ENCODE data around the gene TMEM183A.

The TMEM183A gene

GRCh38 chr1:203051841-203052324, 44.7 kb downstream of the TMEM183A start:
- H3K27ac ChIP-seq (ENCODE audit: low read depth, low read length) = no peak overlapping the region
- no peak overlapping the region for H3K9ac ChIP-seq (ENCODE audit: low read length)
- H3K36me3 ChIP-seq (ENCODE audit: insufficient read depth, low read length) = no peaks in the 10 kb centered on the region
- H3K27me3 ChIP-seq (ENCODE audit: control insufficient read depth in 1 of 2, insufficient read depth in 2 of 2, low read length in 2 of 2) = no peaks in the 10 kb centered on the region
- no peak overlapping the region for H3K4me3 ChIP-seq (ENCODE audit: low read depth in 1 of 2, low read length in 2 of 2)
- H3K4me1 ChIP-seq (ENCODE audit: insufficient read depth, low read length) = peaks cover 3% of the 10 kb centered on the region
- H3K9me3 ChIP-seq (ENCODE audit: low read length) = no peaks in the 10 kb centered on the region

GRCh38 chr1:203052601-203053000, 45.4 kb downstream of the TMEM183A start:
- no peaks in the 10 kb centered on the region for H3K9me3 ChIP-seq (ENCODE audit: low read length)

GRCh38 chr1:203054184-203054583, 47.0 kb downstream of the TMEM183A start:
- Histone ChIP-seq H3K9ac (ENCODE audit: low read length) (no peak overlapping the region), H3K36me3 (ENCODE audit: insufficient read depth, low read length) (no peaks in the 10 kb centered on the region)

More at GRCh38 chr1:203052601-203053000, 45.4 kb downstream of the TMEM183A start:
- Histone ChIP-seq H3K36me3 (ENCODE audit: insufficient read depth, low read length) (no peaks in the 10 kb centered on the region), H3K4me1 (ENCODE audit: insufficient read depth, low read length) (no peaks in the 10 kb centered on the region), H3K4me3 (ENCODE audit: low read depth in 1 of 2, low read length in 2 of 2) (no peak overlapping the region), H3K27ac (ENCODE audit: low read depth, low read length) (no peak overlapping the region), H3K9ac (ENCODE audit: low read length) (no peak overlapping the region), H3K27me3 (ENCODE audit: control insufficient read depth in 1 of 2, insufficient read depth in 2 of 2, low read length in 2 of 2) (no peaks in the 10 kb centered on the region)

GRCh38 chr1:203054642-203055041, 47.5 kb downstream of the TMEM183A start:
- no peak overlapping the region for H3K9ac ChIP-seq (ENCODE audit: low read length)
- H3K36me3 ChIP-seq (ENCODE audit: insufficient read depth, low read length) = no peaks in the 10 kb centered on the region
- H3K4me3 ChIP-seq (ENCODE audit: low read depth in 1 of 2, low read length in 2 of 2) = no peak overlapping the region
- no peaks in the 10 kb centered on the region for H3K4me1 ChIP-seq (ENCODE audit: insufficient read depth, low read length)
- no peaks in the 10 kb centered on the region for H3K27me3 ChIP-seq (ENCODE audit: control insufficient read depth in 1 of 2, insufficient read depth in 2 of 2, low read length in 2 of 2)
- no peak overlapping the region for H3K27ac ChIP-seq (ENCODE audit: low read depth, low read length)
- H3K9me3 ChIP-seq (ENCODE audit: low read length) = no peaks in the 10 kb centered on the region

More at GRCh38 chr1:203054184-203054583, 47.0 kb downstream of the TMEM183A start:
- H3K4me3 ChIP-seq (ENCODE audit: low read depth in 1 of 2, low read length in 2 of 2) = no peak overlapping the region
- no peaks in the 10 kb centered on the region for H3K9me3 ChIP-seq (ENCODE audit: low read length)
- H3K27me3 ChIP-seq (ENCODE audit: control insufficient read depth in 1 of 2, insufficient read depth in 2 of 2, low read length in 2 of 2) = no peaks in the 10 kb centered on the region
- H3K27ac ChIP-seq (ENCODE audit: low read depth, low read length) = no peak overlapping the region
- H3K4me1 ChIP-seq (ENCODE audit: insufficient read depth, low read length) = no peaks in the 10 kb centered on the region

GRCh38 chr1:203055161-203055799, 48.1 kb downstream of the TMEM183A start:
- no peak overlapping the region for H3K9ac ChIP-seq (ENCODE audit: low read length)
- no peaks in the 10 kb centered on the region for H3K27me3 ChIP-seq (ENCODE audit: control insufficient read depth in 1 of 2, insufficient read depth in 2 of 2, low read length in 2 of 2)
- H3K27ac ChIP-seq (ENCODE audit: low read depth, low read length) = no peak overlapping the region

GRCh38 chr1:203056012-203056411, 48.8 kb downstream of the TMEM183A start:
- no peak overlapping the region for H3K27ac ChIP-seq (ENCODE audit: low read depth, low read length)
- H3K4me1 ChIP-seq (ENCODE audit: insufficient read depth, low read length) = peaks cover 3% of the 10 kb centered on the region
- no peak overlapping the region for H3K9ac ChIP-seq (ENCODE audit: low read length)
- H3K4me3 ChIP-seq (ENCODE audit: low read depth in 1 of 2, low read length in 2 of 2) = no peak overlapping the region
- H3K36me3 ChIP-seq (ENCODE audit: insufficient read depth, low read length) = no peaks in the 10 kb centered on the region
- H3K9me3 ChIP-seq (ENCODE audit: low read length) = no peaks in the 10 kb centered on the region
- no peaks in the 10 kb centered on the region for H3K27me3 ChIP-seq (ENCODE audit: control insufficient read depth in 1 of 2, insufficient read depth in 2 of 2, low read length in 2 of 2)

More at GRCh38 chr1:203055161-203055799, 48.1 kb downstream of the TMEM183A start:
- Histone ChIP-seq H3K36me3 (ENCODE audit: insufficient read depth, low read length) (no peaks in the 10 kb centered on the region), H3K4me1 (ENCODE audit: insufficient read depth, low read length) (peaks cover 3% of the 10 kb centered on the region), H3K9me3 (ENCODE audit: low read length) (no peaks in the 10 kb centered on the region), H3K4me3 (ENCODE audit: low read depth in 1 of 2, low read length in 2 of 2) (no peak overlapping the region)

- Histone ChIP-seq H3K4me3 (ENCODE audit: low read depth in 1 of 2, low read length in 2 of 2) (no peak overlapping the region), H3K9ac (ENCODE audit: low read length) (no peak overlapping the region), H3K4me1 (ENCODE audit: insufficient read depth, low read length) (peaks cover 3% of the 10 kb centered on the region), H3K27ac (ENCODE audit: low read depth, low read length) (no peak overlapping the region), H3K27me3 (ENCODE audit: control insufficient read depth in 1 of 2, insufficient read depth in 2 of 2, low read length in 2 of 2) (no peaks in the 10 kb centered on the region), H3K36me3 (ENCODE audit: insufficient read depth, low read length) (no peaks in the 10 kb centered on the region), H3K9me3 (ENCODE audit: low read length) (no peaks in the 10 kb centered on the region)
These were observed 49.3 kb downstream of the TMEM183A start for GRCh38 chr1:203056516-203056915.

- H3K36me3 ChIP-seq (ENCODE audit: insufficient read depth, low read length) = no peaks in the 10 kb centered on the region
These were observed 50.9 kb downstream of the TMEM183A start for GRCh38 chr1:203057911-203058675.

GRCh38 chr1:203058676-203058935, 51.4 kb downstream of the TMEM183A start:
- H3K27me3 ChIP-seq (ENCODE audit: control insufficient read depth in 1 of 2, insufficient read depth in 2 of 2, low read length in 2 of 2) = peaks cover 0 to 3% of the 10 kb centered on the region in 2 donors
- no peaks in the 10 kb centered on the region for H3K36me3 ChIP-seq (ENCODE audit: insufficient read depth, low read length)
- H3K27ac ChIP-seq (ENCODE audit: low read depth, low read length) = no peak overlapping the region

More at GRCh38 chr1:203057911-203058675, 50.9 kb downstream of the TMEM183A start:
- no peak overlapping the region for H3K4me3 ChIP-seq (ENCODE audit: low read depth in 1 of 2, low read length in 2 of 2)
- peaks cover 0 to 3% of the 10 kb centered on the region in 2 donors for H3K27me3 ChIP-seq (ENCODE audit: control insufficient read depth in 1 of 2, insufficient read depth in 2 of 2, low read length in 2 of 2)
- no peak overlapping the region for H3K9ac ChIP-seq (ENCODE audit: low read length)
- H3K4me1 ChIP-seq (ENCODE audit: insufficient read depth, low read length) = peaks cover 3% of the 10 kb centered on the region
- H3K9me3 ChIP-seq (ENCODE audit: low read length) = no peaks in the 10 kb centered on the region
- no peak overlapping the region for H3K27ac ChIP-seq (ENCODE audit: low read depth, low read length)

GRCh38 chr1:203059485-203059884, 52.3 kb downstream of the TMEM183A start:
- H3K27ac ChIP-seq (ENCODE audit: low read depth, low read length) = no peak overlapping the region
- no peak overlapping the region for H3K4me3 ChIP-seq (ENCODE audit: low read depth in 1 of 2, low read length in 2 of 2)
- no peaks in the 10 kb centered on the region for H3K36me3 ChIP-seq (ENCODE audit: insufficient read depth, low read length)
- H3K9me3 ChIP-seq (ENCODE audit: low read length) = no peaks in the 10 kb centered on the region
- H3K9ac ChIP-seq (ENCODE audit: low read length) = no peak overlapping the region
- H3K4me1 ChIP-seq (ENCODE audit: insufficient read depth, low read length) = peaks cover 3% of the 10 kb centered on the region
- H3K27me3 ChIP-seq (ENCODE audit: control insufficient read depth in 1 of 2, insufficient read depth in 2 of 2, low read length in 2 of 2) = peaks cover 0 to 3% of the 10 kb centered on the region in 2 donors

More at GRCh38 chr1:203058676-203058935, 51.4 kb downstream of the TMEM183A start:
- Histone ChIP-seq H3K4me1 (ENCODE audit: insufficient read depth, low read length) (peaks cover 3% of the 10 kb centered on the region), H3K9ac (ENCODE audit: low read length) (no peak overlapping the region), H3K4me3 (ENCODE audit: low read depth in 1 of 2, low read length in 2 of 2) (no peak overlapping the region), H3K9me3 (ENCODE audit: low read length) (no peaks in the 10 kb centered on the region)

GRCh38 chr1:203060115-203060514, 52.9 kb downstream of the TMEM183A start:
- Histone ChIP-seq H3K9me3 (ENCODE audit: low read length) (no peaks in the 10 kb centered on the region), H3K27ac (ENCODE audit: low read depth, low read length) (no peak overlapping the region), H3K4me1 (ENCODE audit: insufficient read depth, low read length) (peaks cover 3% of the 10 kb centered on the region), H3K9ac (ENCODE audit: low read length) (no peak overlapping the region), H3K36me3 (ENCODE audit: insufficient read depth, low read length) (no peaks in the 10 kb centered on the region), H3K4me3 (ENCODE audit: low read depth in 1 of 2, low read length in 2 of 2) (no peak overlapping the region), H3K27me3 (ENCODE audit: control insufficient read depth in 1 of 2, insufficient read depth in 2 of 2, low read length in 2 of 2) (peaks cover 0 to 3% of the 10 kb centered on the region in 2 donors)
